CD1c-positive myeloid dendritic cell (primary cell): Measurements from ENCODE around the gene EEF2K.

Experiments
- DNase-seq: peaks from one replicate; pipeline ENCODE4 v3.0.0-alpha.2; 2016; ENCODE audit errors: extremely low spot score

Gene EEF2K

GRCh38 chr16:22335668-22336246 is 129.7 kb downstream of the EEF2K start:
- no peak for DNase-seq

- no peak for DNase-seq
Observed at GRCh38 chr16:22336581-22336980, 130.5 kb downstream of the EEF2K start.

DNA sequence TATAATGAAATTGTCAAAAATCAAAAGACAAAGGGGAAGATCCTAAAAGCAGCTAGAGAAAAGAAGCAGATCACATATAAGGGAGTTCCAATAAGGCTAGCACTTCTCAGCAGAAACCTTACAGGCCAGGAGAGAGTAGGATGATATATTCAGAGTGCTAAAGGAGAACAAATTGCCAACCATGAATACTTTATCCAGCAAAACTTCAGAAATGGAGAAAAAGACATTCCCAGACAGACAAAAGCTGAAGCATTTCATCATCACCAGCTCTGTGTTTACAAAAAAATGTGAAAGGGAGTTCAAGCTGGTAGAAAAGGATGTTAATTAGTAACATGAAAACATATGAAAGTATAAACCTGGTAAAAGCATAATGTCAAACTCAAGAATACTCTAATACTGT is 131.0 kb downstream of the EEF2K start:
- DNase-seq: no peak

DNA sequence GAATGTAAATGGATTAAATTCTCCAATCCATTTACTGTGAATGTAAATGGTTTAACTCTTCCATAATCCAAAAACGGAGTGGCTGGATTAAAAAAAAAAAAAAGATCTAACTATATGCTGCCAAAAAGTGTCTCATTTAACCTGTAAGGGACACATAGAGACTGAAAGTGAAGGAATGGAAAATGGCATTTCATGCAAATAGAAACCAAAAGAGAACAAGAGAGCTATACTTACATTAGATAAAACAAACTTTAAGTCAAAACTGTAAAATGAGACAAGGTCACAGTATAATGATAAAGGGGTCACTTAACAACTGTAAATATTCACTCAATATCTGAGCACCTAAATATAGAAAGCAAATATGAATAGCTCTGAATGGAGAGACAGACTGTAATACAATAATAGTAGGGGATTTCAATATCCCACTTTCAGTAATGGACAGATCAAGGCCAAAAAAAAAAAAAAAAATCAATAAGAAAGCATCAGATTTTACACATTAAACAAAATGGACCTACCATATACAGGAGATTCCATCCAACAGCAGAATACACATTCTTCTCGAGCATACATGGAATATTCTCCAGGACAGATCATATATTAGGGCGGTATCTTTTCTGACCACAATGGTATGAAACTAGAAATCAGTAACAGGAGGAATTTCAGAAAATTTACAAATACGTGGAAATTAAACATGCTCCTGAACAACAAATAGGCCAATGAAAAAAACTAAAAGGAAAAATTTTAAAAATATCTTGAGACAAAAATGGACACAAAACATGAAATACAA is 132.0 kb downstream of the EEF2K start:
- no peak for DNase-seq
